ENCODE results near the gene CCDC57.

The CCDC57 gene

DNA sequence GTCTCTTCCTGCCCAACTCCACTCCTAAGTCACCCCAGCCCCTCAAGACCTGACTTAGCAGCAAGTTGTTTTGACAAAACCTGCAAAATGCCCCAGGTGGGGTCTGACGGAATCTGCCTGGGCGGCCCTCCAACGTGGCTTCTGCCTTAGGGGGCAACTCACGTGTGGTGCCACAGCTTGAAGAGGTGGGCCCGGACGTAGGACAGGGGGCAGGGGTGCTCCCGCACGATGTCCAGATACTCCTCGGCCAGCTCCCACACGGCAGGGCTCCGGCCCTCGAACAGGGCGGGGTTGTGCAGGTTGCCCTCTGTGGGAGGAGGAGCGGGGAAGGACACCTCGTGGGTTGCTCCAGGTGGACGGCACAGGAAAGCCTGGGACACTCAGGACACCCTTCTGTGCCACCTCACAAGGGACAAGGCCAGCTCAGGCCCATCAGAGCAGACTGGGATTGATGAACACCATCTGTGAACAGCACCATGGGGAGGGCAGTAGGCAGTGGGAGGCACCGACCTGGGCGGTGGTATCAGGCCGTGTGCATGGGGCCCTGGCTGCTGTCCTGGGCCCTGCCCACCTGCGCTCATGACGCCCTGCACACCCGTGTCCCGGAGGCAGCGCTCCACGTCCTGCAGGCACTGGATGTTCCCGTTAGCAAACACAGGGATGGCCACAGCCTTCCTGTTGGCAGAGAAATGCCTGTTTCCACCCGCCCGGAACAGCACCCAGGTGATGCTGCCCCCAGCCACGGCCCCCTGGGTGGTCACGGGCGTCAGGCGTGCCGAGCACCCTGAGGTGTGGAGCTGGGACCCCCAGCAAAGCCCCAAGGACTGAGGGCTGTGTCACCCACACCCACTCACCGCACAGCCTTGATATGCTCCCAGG lies 151.4 kb downstream of the CCDC57 start:
- H3K4me2 ChIP-seq = no peak overlapping the region
- no peak overlapping the region for H2AFZ ChIP-seq (ENCODE audit: low read depth)
- H3K27me3 ChIP-seq (ENCODE audit: insufficient read depth, low read depth) = no peaks in the 10 kb centered on the region
- TF ChIP-seq, protein P1, sequence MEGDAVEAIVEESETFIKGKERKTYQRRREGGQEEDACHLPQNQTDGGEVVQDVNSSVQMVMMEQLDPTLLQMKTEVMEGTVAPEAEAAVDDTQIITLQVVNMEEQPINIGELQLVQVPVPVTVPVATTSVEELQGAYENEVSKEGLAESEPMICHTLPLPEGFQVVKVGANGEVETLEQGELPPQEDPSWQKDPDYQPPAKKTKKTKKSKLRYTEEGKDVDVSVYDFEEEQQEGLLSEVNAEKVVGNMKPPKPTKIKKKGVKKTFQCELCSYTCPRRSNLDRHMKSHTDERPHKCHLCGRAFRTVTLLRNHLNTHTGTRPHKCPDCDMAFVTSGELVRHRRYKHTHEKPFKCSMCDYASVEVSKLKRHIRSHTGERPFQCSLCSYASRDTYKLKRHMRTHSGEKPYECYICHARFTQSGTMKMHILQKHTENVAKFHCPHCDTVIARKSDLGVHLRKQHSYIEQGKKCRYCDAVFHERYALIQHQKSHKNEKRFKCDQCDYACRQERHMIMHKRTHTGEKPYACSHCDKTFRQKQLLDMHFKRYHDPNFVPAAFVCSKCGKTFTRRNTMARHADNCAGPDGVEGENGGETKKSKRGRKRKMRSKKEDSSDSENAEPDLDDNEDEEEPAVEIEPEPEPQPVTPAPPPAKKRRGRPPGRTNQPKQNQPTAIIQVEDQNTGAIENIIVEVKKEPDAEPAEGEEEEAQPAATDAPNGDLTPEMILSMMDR (conservative IDR thresholded peaks at IDR 0.05; ENCODE audit: low read depth, low read length) = no peak
- H3K9ac ChIP-seq = no peak overlapping the region
- no peak overlapping the region for H3K27ac ChIP-seq
- H3K4me3 ChIP-seq (IDR thresholded peaks at IDR 0.05; ENCODE audit: insufficient read depth, low read depth, low read length) = no peak overlapping the region
- no peaks in the 10 kb centered on the region for H4K20me1 ChIP-seq (ENCODE audit: insufficient read depth)
- H3K79me2 ChIP-seq (ENCODE audit: insufficient read depth, low read depth) = peaks cover 13% of the 10 kb centered on the region
- H3K4me1 ChIP-seq (ENCODE audit: low read depth, poor library complexity, severe bottlenecking) = peaks cover 12% of the 10 kb centered on the region
- peaks cover 10% of the 10 kb centered on the region for H3K36me3 ChIP-seq (ENCODE audit: insufficient read depth)

DNA sequence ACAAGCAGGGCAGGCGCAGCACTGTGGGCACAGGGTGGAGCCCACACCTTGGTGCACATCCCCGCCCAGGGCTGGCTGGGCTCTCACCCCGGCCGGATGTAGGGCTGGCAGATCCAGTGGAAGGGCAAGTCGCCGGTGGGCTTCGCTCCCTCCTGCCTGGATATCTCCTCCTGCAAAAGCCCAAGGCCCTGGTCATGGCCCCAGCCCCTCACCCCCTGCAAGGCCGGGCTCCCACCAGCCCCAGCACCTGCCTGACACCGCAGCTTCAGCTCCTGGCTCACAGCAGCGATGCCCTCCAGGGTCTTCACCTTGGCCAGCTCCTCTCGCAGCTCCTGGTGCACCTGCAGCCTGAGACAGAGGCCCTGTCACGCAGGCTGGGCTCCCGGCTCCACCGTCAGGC lies 152.0 kb downstream of the CCDC57 start:
- Histone ChIP-seq H3K79me2 (ENCODE audit: insufficient read depth, low read depth) (peaks cover 13% of the 10 kb centered on the region), H4K20me1 (ENCODE audit: insufficient read depth) (no peaks in the 10 kb centered on the region), H3K9ac (no peak overlapping the region), H3K27me3 (ENCODE audit: insufficient read depth, low read depth) (no peaks in the 10 kb centered on the region), H3K36me3 (ENCODE audit: insufficient read depth) (peaks cover 10% of the 10 kb centered on the region), H3K27ac (no peak overlapping the region), H3K4me2 (no peak overlapping the region), H3K4me1 (ENCODE audit: low read depth, poor library complexity, severe bottlenecking) (peaks cover 9% of the 10 kb centered on the region), H2AFZ (ENCODE audit: low read depth) (no peak overlapping the region), H3K4me3 (IDR thresholded peaks at IDR 0.05; ENCODE audit: insufficient read depth, low read depth, low read length) (no peak overlapping the region)
- TF ChIP-seq, protein P1 (conservative IDR thresholded peaks at IDR 0.05; ENCODE audit: low read depth, low read length) = no peak

DNA sequence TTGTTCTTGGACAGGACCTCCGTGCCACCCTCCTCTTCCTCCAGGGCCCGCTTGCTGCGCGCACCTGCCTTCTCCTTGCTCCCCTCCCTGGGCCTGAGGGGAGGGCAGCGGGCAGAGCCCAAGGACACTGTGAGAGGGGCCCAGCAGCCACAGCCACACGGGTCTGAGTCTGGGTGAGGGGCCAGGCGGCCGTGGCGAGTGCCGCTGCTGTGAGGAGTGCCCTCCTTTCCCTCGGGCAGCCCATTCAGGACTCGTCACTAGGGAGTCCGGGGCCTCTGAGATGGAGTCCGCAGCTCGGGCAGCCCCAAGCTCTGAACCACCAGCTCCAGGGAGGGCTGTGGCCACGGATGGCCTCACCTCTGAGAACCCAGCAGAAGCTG lies 152.7 kb downstream of the CCDC57 start:
- H3K4me1 ChIP-seq (ENCODE audit: low read depth, poor library complexity, severe bottlenecking) = peaks cover 9% of the 10 kb centered on the region
- H2AFZ ChIP-seq (ENCODE audit: low read depth) = no peak overlapping the region
- H3K9ac ChIP-seq = no peak overlapping the region
- peaks cover 10% of the 10 kb centered on the region for H3K79me2 ChIP-seq (ENCODE audit: insufficient read depth, low read depth)
- H3K4me3 ChIP-seq (IDR thresholded peaks at IDR 0.05; ENCODE audit: insufficient read depth, low read depth, low read length) = no peak overlapping the region
- H3K27ac ChIP-seq = no peak overlapping the region
- H3K27me3 ChIP-seq (ENCODE audit: insufficient read depth, low read depth) = no peaks in the 10 kb centered on the region
- no peak overlapping the region for H3K4me2 ChIP-seq
- TF ChIP-seq, protein P1 (conservative IDR thresholded peaks at IDR 0.05; ENCODE audit: low read depth, low read length) = no peak
- H3K36me3 ChIP-seq (ENCODE audit: insufficient read depth) = peaks cover 11% of the 10 kb centered on the region
- no peaks in the 10 kb centered on the region for H4K20me1 ChIP-seq (ENCODE audit: insufficient read depth)

DNA sequence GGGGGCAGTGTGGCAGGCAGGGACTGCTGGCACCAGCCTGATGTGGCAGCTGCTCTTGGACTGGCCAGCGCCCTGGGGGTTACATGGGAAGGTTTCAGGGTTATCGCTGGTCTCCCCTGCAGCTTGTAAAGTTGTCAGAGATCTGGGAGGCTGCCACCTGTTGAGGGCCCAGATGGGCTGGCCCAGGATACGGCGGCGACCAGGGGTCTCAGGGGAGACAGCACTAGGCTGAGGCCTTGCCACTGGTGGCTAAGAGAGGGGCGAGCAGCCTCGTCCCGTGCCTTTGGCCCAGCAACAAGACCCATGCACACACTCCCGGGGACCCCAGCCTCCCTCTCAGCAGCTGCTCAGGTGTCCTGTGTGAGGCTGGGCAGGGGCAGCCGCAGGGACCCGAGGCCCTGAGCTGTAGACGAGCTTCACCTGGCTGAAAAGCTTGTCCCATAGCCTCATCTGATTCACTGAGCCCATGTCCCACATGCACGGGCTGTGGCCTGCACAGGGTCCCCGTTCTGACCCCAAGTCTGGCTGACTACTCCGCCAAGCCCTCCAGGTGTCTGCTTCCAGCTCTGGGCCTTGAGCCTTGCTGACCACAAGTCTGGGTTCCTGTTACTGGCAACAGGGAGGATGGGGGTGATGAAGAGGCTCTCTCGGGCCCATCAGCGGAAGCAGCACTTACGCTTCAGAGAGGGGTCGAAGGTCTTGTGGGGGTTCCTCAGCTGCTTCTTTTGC lies 153.2 kb downstream of the CCDC57 start:
- H3K27ac ChIP-seq = no peak overlapping the region
- H4K20me1 ChIP-seq (ENCODE audit: insufficient read depth) = no peaks in the 10 kb centered on the region
- H3K79me2 ChIP-seq (ENCODE audit: insufficient read depth, low read depth) = peaks cover 4% of the 10 kb centered on the region; the same call in 1 of the 2 replicates
- H3K27me3 ChIP-seq (ENCODE audit: insufficient read depth, low read depth) = no peaks in the 10 kb centered on the region
- H3K4me3 ChIP-seq (IDR thresholded peaks at IDR 0.05; ENCODE audit: insufficient read depth, low read depth, low read length) = no peak overlapping the region
- H3K4me1 ChIP-seq (ENCODE audit: low read depth, poor library complexity, severe bottlenecking) = peaks cover 6% of the 10 kb centered on the region
- peaks cover 13% of the 10 kb centered on the region for H3K36me3 ChIP-seq (ENCODE audit: insufficient read depth)
- no peak overlapping the region for H2AFZ ChIP-seq (ENCODE audit: low read depth)
- H3K9ac ChIP-seq = no peak overlapping the region
- TF ChIP-seq, protein P1 (conservative IDR thresholded peaks at IDR 0.05; ENCODE audit: low read depth, low read length) = no peak
- no peak overlapping the region for H3K4me2 ChIP-seq
